GM19372 (cell line): ENCODE measurements around the gene TRMT10C.

Experiments used
- ATAC-seq: cut with Tn5 transposase; IDR thresholded peaks from one replicate; pipeline ENCODE4 v1.9.1; 2021; ENCODE audit warnings: mild to moderate bottlenecking, low read depth, moderate library complexity; ENCODE audit not compliant: unreplicated experiment

The TRMT10C gene

GRCh38 chr3:101615525-101615924, 53.9 kb downstream of the TRMT10C start:
- no peak for ATAC-seq
